K562 (cell line): ENCODE data around the gene SLC39A9. TPM values are rescaled to one million over a fixed set of nuclear protein-coding genes. Genes with fewer than 3 reads are reported as not detected.

ENCODE experiments used
- ATAC-seq: fragments of 200-7000 bp; cut with Tn5 transposase; 3 replicates; pipeline ENCODE4 v1.9.1; 2020; ENCODE audit warnings: moderate library complexity
- BruUV-seq: library from RNA; stranded (reverse); fragments of 400-500 nt; replicated peaks from 2 replicates; lab custom pipeline; 2021; lab: Mats Ljungman, UMichigan
- CTCF ChIA-PET: fragments of 300-600 bp; formaldehyde crosslinking; extraction: SDS; loops from one replicate; lab custom pipeline; 2021; ENCODE audit warnings: low intra/inter-chr PET ratio; lab: Yijun Ruan, JAX
- POLR2A ChIA-PET: fragments of 300-600, 350-650 bp; sonication (Branson Sonifier 250); formaldehyde crosslinking; extraction: SDS; loops from one replicate; lab custom pipeline; 2021; ENCODE audit warnings: antibody characterized with exemption, inconsistent platforms; lab: Yijun Ruan, JAX
- DNase-seq, 4 experiments: peaks; one replicate each; pipeline versions ENCODE4 v3.0.0 to v3.0.0-alpha.2; 2011 to 2018; ENCODE audit warnings: low spot score in 3 of 4, mixed read lengths in 3 of 4; ENCODE audit errors: extremely low read depth in 1 of 4
- FAIRE-seq: peaks from 2 replicates; lab custom pipeline; 2011; peaks lifted over from hg19 to GRCh38; lab: Jason Lieb, UNC
- H2AFZ ChIP-seq: 2 replicates; pipeline ENCODE4 v1.6.0; 2011; ENCODE audit warnings: low read depth, low read length, control low read depth, inconsistent platforms
- H3K27ac ChIP-seq: fragments of 200-600 bp; 3 replicates; pipeline ENCODE4 v1.8.0; 2011; ENCODE audit warnings: low read depth, mild to moderate bottlenecking, control low read depth, inconsistent platforms, low read length, moderate library complexity, mixed read lengths; ENCODE audit errors: extremely low read depth
- H3K27me3 ChIP-seq, 2 experiments: fragments of 300-600 bp in 1 of 2; 2 replicates in 1 of 2; 3 replicates in 1 of 2; pipeline versions ENCODE4 v1.6.0 to v1.8.0; 2011; ENCODE audit warnings: inconsistent platforms in 2 of 2, low read length in 2 of 2, mild to moderate bottlenecking in 1 of 2, mixed read lengths in 1 of 2, moderate library complexity in 1 of 2; ENCODE audit not compliant: control insufficient read depth in 2 of 2, insufficient read depth in 2 of 2
- H3K36me3 ChIP-seq: fragments of 300-600 bp; 3 replicates; pipeline ENCODE4 v1.8.0; 2011; ENCODE audit warnings: mild to moderate bottlenecking, low read length, inconsistent platforms; ENCODE audit not compliant: control insufficient read depth, insufficient read depth
- H3K4me1 ChIP-seq, 2 experiments: fragments of 200-600 bp in 1 of 2; replicated peaks in 1 of 2; 2 replicates in 1 of 2; 3 replicates in 1 of 2; pipeline versions ENCODE4 v1.5.1 to v1.8.0; 2011; ENCODE audit warnings: inconsistent platforms in 2 of 2, low read length in 2 of 2, mild to moderate bottlenecking in 1 of 2, mixed read lengths in 1 of 2, moderate library complexity in 1 of 2; ENCODE audit not compliant: control insufficient read depth in 2 of 2, insufficient read depth in 2 of 2
- H3K4me2 ChIP-seq: 2 replicates; pipeline ENCODE4 v1.6.1; 2011; ENCODE audit warnings: low read length, control low read depth, inconsistent platforms, mixed read lengths; ENCODE audit not compliant: insufficient read depth
- H3K4me3 ChIP-seq: fragments of 200-600 bp; sonication (generic), shearing (Covaris generic); 2 replicates; pipeline ENCODE4 v1.5.1; 2016; ENCODE audit warnings: control low read depth, inconsistent platforms
- H3K79me2 ChIP-seq: fragments of 200-600 bp; 3 replicates; pipeline ENCODE4 v1.8.0; 2011; ENCODE audit warnings: low read length, inconsistent platforms; ENCODE audit not compliant: control insufficient read depth, insufficient read depth
- H3K9ac ChIP-seq, 2 experiments: 2 replicates each; pipeline versions ENCODE4 v1.6.0 to v1.6.1; 2011; ENCODE audit warnings: low read depth in 2 of 2, low read length in 2 of 2, control low read depth in 1 of 2, inconsistent platforms in 1 of 2, mild to moderate bottlenecking in 1 of 2, mixed read lengths in 1 of 2; ENCODE audit not compliant: insufficient read depth in 1 of 2
- H3K9me1 ChIP-seq: one replicate; pipeline ENCODE4 v1.6.0; 2011; ENCODE audit warnings: inconsistent platforms, mild to moderate bottlenecking, low read length, moderate library complexity; ENCODE audit not compliant: control insufficient read depth, insufficient read depth
- H3K9me3 ChIP-seq: replicated peaks from 2 replicates; pipeline ENCODE4 v1.5.1; 2011; ENCODE audit warnings: low read depth, low read length, inconsistent platforms; ENCODE audit not compliant: control insufficient read depth, insufficient read depth
- H4K20me1 ChIP-seq: replicated peaks from 2 replicates; pipeline ENCODE4 v1.6.1; 2011; ENCODE audit warnings: low read length, inconsistent platforms, mixed read lengths; ENCODE audit not compliant: control insufficient read depth, insufficient read depth
- CREM ChIP-seq: IDR thresholded peaks from 2 replicates; pipeline ENCODE4 v1.6.1; 2014; ENCODE audit warnings: antibody characterized with exemption, low read depth
- FOXP1 ChIP-seq: sonication (generic); formaldehyde crosslinking; IDR thresholded peaks from 2 replicates; pipeline ENCODE4 v1.8.0; 2022; ENCODE audit warnings: mild to moderate bottlenecking, missing genetic modification reagents
- NFIC ChIP-seq: fragments of 450-650 bp; IDR thresholded peaks from 2 replicates; pipeline ENCODE4 v1.6.1; 2017; ENCODE audit warnings: mild to moderate bottlenecking, inconsistent platforms
- NFYB ChIP-seq: IDR thresholded peaks from 2 replicates; pipeline ENCODE4 v1.6.1; 2011; ENCODE audit warnings: mild to moderate bottlenecking, moderate library complexity; ENCODE audit not compliant: insufficient read length; ENCODE audit errors: extremely low read depth
- PCBP2 ChIP-seq: fragments of 200-400 bp; formaldehyde crosslinking; IDR thresholded peaks from 2 replicates; pipeline ENCODE4 v1.6.1; 2018; ENCODE audit warnings: low read length, low read depth, mild to moderate bottlenecking, moderate library complexity; ENCODE audit not compliant: poor library complexity, severe bottlenecking
- PRPF4 ChIP-seq: fragments of 200-400 bp; formaldehyde crosslinking; IDR thresholded peaks from one replicate; pipeline ENCODE4 v1.6.1; 2017; ENCODE audit warnings: low read length, low read depth, mild to moderate bottlenecking; ENCODE audit not compliant: insufficient read depth, poor library complexity, severe bottlenecking
- SLC30A9 ChIP-seq: fragments of 250-450 bp; sonication (Bioruptor Pico); IDR thresholded peaks from 2 replicates; pipeline ENCODE4 v1.8.0; 2022; ENCODE audit warnings: mild to moderate bottlenecking, moderate library complexity
- SMAD3 ChIP-seq: fragments of 450-650 bp; formaldehyde crosslinking; conservative IDR thresholded peaks from 2 replicates; pipeline ENCODE4 v1.4.0; 2020; ENCODE audit warnings: mild to moderate bottlenecking
- WGBS: fragments of 100-300 bp; shearing (Covaris generic); methylation state at CpG from one replicate; pipeline ENCODE4 v1.1.6; 2016; ENCODE audit warnings: low coverage, mixed read lengths; ENCODE audit not compliant: insufficient coverage; ENCODE audit errors: missing lambda C conversion rate; 5-methylcytosine and 5-hydroxymethylcytosine counted together
- in situ Hi-C: fragments of 300-500 bp; cut with MboI; formaldehyde crosslinking; loops from 4 replicates; pipeline ENCODE4 v1.15.0; 2018; ENCODE audit warnings: inconsistent platforms, mixed read lengths
- intact Hi-C: fragments of 100-400 bp; cut with micrococcal nuclease; formaldehyde crosslinking; loops from 2 replicates; pipeline ENCODE4 v1.14.2; 2022
- polyA plus RNA-seq, 8 experiments: library from polyadenylated mRNA; depleted of rRNA in 4 of 8; stranded (reverse) in 5 of 8; unstranded in 3 of 8; fragments of >200 nt; fragmentation: Nextera tagmentation in 2 of 8; fragmentation: Illumina TruSeq in 1 of 8; extraction: Ambion mirVana in 2 of 8; extraction: Trizol in 1 of 8; gene quantifications; 2 replicates each; pipeline versions ENCODE4 v1.2.1 to v1.2.3, GENCODE V29; 2011 to 2014; ENCODE audit warnings: inconsistent platforms in 1 of 8, missing spikeins in 1 of 8
- total RNA-seq, 7 experiments: library from RNA; depleted of rRNA in 6 of 7; stranded (reverse); fragments of >200 nt in 6 of 7; fragmentation: Illumina TruSeq in 2 of 7; extraction: Trizol in 2 of 7; gene quantifications; 2 replicates each; pipeline versions ENCODE4 v1.2.1 to v1.2.3, GENCODE V29; 2011 to 2021; ENCODE audit warnings: low replicate concordance in 1 of 7

The SLC39A9 gene
- total and polyA plus RNA-seq, 9 of the 15 experiments (the other 6 are each of a cell fraction or from before 2014, with no cell fraction given), result 18.4 to 66.0 (median 32.5) TPM

DNA sequence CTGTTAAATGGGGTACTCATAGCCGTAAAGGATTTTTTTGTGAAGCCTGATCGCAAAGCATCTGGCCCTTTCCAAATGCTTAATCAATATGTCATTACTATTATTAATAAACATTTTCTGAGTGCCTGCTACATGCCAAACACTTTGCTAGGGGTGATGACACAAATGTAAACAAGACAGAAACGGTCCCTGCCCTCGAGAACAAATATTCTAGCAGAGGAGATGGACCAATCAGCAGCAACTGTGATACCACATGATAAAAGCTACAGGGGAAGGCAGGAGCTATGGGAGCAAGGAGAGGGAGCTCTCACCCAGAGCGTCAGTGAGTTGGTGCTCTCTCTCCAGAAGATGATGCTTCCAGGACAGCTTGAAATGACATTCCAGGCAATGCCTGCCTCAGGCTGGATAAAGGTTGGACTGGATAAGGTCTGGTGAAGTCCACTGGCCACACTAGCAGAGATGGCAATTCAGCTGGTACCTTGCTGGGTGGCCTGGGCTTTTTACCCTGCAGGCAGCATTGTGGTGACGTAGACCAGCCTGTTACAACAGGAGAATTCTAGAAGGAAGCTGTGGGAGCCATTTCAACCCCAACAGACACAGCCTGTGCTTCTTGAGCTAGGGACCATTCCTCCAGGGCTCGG is 41.5 kb upstream of the SLC39A9 start:
- intact Hi-C loops (no loop called here), in situ Hi-C loops (no loop called here)
- WGBS, result 1% methylated on average over 7 of the region's 7 CpGs
- ATAC-seq (no peak), FAIRE-seq (no peak), DNase-seq (no peak)
- peak; percentile 7 for TF ChIP-seq NFYB
- no peak for TF ChIP-seq SMAD3 (CRISPR knock-in tag)
- Histone ChIP-seq H3K27me3 (peaks cover 2 to 63% of the 10 kb centered on the region in 2 experiments), H3K79me2 (no peaks in the 10 kb centered on the region), H3K4me1 (no peaks in the 10 kb centered on the region; a peak in 1 of 5 replicates), H3K4me2 (no peak overlapping the region), H2AFZ (no peak overlapping the region), H3K9ac (no peak overlapping the region), H3K27ac (no peak overlapping the region), H4K20me1 (peaks cover 4% of the 10 kb centered on the region; the same call in 1 of the 2 replicates), H3K4me3 (no peak overlapping the region), H3K9me3 (no peaks in the 10 kb centered on the region), H3K36me3 (no peaks in the 10 kb centered on the region), H3K9me1 (no peaks in the 10 kb centered on the region)
- CTCF ChIA-PET, result no interaction called here
- POLR2A ChIA-PET, result interaction anchor here (0.9 to 1.8 kb wide), 3 partner anchors 12 to 41 kb away, joined by 3 to 10 read pairs (median 5); partner anchors contain the start of gene ERH
- no TSS peak for BruUV-seq

- BruUV-seq, result no TSS peak
- Histone ChIP-seq H3K9me1 (no peaks in the 10 kb centered on the region), H3K36me3 (no peaks in the 10 kb centered on the region), H3K27me3 (peaks cover 2 to 58% of the 10 kb centered on the region in 2 experiments), H2AFZ (no peak overlapping the region), H3K4me3 (no peak overlapping the region), H3K9ac (no peak overlapping the region), H3K4me2 (no peak overlapping the region), H3K79me2 (no peaks in the 10 kb centered on the region), H4K20me1 (peaks cover 4% of the 10 kb centered on the region; the same call in 1 of the 2 replicates), H3K4me1 (no peaks in the 10 kb centered on the region; a peak in 1 of 5 replicates), H3K9me3 (no peaks in the 10 kb centered on the region), H3K27ac (no peak overlapping the region)
- intact Hi-C loops (no loop called here), in situ Hi-C loops (no loop called here)
- ChIA-PET POLR2A (interaction anchor here (0.6 to 1.8 kb wide), 4 partner anchors 11 to 40 kb away, joined by 3 to 10 read pairs (median 4); partner anchors contain the start of gene ERH), CTCF (no interaction called here)
- TF ChIP-seq CREM (no peak), NFIC (no peak), SLC30A9 (no peak), FOXP1 (CRISPR knock-in tag) (no peak), PCBP2 (no peak), PRPF4 (no peak)
- 0% methylated on average over 6 of the region's 7 CpGs for WGBS
- no peak for FAIRE-seq
- ATAC-seq, result no peak
- no peak for DNase-seq
Measured at GRCh38 chr14:69357544-69358200, 40.8 kb upstream of the SLC39A9 start.
